GOT3 (cell line): ENCODE measurements around the gene LIFR.

Experiments used
- DNase-seq: peaks from one replicate; lab custom pipeline; 2025; ENCODE audit warnings: mixed read lengths; lab: John Stamatoyannopoulos, UW

The LIFR gene

DNA sequence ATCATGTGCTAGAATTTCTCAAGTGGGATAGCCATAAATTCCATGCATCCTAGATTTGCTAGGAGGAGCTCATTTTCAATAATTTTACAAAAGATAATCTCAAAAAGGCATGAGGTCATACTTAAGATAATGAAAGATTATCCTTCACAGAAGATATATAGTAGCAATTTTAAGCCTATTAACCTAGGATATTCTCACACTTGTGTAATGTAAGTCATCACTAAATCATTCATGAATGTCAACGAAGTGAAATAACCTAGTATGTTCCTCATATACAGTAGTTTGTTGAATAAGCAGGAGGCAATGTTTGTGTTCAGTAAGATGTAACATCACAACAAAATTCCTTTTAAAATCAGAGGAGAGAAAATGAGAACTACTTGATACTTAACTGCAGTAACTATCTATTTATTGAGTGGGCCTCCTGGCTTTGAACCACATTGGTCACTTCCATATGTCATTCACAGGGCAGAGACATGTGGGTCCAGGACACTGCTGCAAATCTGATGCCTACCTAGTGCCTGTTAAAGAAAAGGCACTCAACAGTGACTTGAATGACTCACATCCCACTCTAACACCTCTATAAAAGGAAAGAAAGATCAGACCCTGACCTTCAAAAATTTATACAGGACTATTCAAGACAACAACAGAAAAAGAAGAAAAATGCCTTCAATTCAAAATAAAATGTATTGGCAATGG, 8.2 kb downstream of the LIFR start:
- DNase-seq, result no peak

DNA sequence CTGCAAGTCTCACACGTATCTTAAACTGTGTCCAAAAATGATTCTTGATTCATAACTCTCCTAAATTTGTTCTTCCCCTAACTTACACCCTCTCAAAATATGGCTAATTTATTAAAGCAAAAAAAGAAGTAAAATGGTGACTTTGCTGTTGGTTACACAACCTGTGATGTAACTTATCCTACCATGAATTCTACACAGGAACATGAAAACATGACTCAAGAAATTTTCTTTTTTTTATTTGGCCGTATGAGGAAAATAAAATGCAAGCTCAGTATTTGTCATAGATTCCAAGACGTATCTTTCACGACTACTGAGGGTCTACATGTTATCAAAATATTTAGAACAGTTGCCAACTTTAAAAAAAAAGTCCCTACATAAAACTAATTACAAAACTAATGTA, 9.2 kb downstream of the LIFR start:
- DNase-seq, result no peak

DNA sequence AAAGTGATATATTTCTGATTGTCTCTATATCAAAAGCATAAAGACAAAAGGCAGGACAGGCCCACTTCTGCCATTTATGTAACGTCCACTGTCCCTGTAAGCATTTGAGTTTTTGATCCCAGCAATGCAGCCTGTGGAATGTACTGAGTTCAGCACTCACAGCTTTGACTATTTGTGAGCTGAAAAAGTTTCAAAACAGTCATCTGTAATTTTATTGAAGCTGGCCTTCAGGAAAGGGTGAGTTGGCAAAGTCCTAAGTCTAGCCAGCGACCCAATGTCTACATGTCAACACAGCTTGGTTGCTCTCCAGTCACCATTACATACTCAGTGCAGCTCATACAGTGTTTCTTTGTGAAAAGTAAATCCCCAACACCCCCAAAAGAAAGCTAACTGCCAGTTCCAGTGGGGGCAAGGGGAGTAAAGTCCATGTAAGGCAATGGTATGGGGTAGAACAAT, 9.7 kb downstream of the LIFR start:
- DNase-seq, result no peak

DNA sequence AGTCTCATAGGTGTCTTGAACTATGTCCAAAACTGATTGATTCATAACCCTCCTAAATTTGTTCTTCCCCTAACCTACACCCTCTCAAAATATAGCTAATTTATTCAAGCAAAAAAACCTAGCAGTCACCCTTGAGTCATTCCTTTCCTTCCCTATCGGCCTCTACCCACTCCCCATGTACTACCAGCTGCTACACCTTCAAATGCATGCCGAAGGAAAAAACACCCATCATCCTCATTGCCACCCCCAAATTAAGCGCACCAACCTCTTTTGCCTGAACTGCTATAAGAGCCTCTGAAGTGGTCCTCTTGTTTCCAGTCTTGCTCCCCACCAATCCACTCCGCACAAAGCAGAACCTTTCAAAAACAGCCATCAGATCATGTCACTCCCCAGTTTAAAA, 12.6 kb downstream of the LIFR start:
- no peak for DNase-seq

DNA sequence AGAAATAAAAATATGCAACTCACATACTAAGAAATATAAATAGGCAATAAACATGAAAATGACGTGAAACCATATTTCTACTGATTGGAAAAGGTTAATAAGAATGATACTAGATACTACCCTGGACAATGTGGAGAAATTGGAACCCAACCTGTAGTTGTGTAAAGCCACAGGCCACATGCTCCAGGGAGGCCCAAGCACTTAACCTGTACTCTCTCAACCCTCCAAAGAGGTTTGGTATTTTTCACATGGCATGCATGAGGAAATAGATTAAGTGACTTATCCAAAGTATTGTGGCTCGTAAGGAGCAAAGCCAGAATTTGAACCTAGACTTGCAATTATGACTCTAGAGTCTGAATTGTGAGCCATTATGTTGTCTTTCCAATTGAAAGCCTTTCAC, 13.4 kb downstream of the LIFR start:
- no peak for DNase-seq

DNA sequence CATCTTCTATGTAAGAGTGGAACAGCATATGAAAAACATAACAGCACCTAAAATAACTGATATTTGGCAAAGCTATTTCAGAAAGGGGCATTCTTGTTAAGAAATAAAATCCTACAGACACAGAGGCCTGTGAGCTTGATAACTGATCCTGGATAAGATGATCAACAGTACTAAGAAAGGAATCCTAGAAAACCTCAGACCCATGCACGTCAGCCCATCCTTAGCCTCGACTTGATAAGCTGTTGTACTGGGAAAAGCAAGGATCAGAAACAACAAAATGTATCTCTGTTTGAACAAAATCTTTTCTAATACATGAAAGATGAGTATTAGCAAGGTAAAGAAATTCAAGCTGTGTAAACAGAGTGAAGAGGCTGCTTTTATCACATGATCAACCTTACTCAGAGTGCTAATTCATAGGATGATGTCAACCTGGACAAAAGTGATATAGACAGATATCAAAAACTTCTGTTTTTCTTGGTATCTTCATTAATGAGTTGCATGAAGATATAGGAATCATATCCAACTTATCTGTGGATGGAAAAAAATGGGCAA, 15.2 kb downstream of the LIFR start:
- DNase-seq, result no peak

DNA sequence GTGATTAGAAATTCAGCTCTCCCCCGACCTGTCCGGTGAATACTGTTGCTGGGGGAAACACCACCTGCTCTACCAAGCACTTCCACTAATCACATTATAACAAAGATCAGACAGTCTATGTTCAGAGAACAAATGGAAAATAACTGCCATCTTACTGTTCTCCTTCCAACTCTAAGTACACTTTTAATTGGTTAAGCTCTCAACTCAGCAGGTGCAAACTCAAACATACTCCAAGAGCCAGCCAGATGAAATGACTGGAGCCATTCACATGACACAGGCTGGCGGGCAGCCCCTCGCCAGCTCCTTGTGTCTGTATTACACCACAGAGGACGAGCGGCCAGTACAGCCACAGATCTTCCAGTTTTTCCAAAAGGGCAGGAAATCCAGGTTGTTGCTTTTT, 16.1 kb downstream of the LIFR start:
- no peak for DNase-seq

DNA sequence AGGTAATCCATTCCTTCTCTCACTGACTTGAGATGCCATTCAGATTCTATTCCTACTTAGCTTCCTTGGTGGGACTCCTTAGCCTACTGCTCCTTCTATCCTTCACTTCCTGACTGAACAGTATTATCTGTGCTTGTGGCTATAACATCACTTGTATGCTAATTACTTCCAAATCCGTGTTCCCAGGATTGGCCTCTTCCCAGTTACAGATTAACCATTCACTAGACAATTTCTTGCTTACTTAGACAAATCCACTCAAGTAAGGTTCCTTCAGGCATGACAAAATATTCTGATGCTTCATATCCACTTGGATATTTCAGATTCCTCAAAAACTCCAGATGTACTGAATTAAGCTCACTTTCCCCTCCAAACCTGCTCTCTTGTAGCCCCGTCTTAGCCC, 18.3 kb downstream of the LIFR start:
- DNase-seq, result no peak

DNA sequence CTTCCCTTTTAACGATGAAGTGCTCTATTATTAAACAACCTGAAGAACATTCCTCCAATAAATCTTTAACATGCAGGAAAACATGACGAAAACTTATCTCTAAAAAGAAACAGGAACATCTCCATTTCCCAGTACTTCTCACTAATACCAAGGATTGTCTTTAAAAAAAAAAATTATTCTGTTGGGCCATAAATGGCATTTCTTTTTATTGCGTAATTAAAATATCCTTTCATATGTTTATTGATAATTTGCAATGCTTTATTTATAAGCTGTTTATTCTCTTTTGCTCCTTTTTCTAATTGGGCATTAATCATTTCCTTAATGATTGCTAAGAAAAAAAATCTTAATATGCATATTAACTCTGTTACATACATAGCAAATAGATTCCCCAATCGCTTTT, 18.9 kb downstream of the LIFR start:
- DNase-seq, result no peak

DNA sequence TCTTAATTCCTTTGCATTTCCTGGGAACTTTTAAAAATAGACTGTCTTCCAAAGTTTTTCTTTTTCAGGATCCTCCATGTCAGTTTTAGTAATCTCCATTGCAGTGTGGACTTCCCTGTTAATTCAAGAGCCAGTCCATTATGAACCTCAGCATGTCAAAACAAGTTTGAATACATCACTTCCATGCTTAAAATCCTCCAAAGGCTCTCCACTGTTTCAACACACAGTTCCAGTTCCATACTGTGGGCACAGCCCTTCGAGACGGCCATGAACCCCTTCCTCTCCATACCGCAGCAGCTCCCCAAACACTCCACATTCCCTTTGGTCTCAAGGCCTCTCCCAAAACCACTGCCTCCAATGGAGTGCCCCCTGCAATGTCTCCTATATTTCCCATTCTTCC, 19.5 kb downstream of the LIFR start:
- DNase-seq, result no peak

DNA sequence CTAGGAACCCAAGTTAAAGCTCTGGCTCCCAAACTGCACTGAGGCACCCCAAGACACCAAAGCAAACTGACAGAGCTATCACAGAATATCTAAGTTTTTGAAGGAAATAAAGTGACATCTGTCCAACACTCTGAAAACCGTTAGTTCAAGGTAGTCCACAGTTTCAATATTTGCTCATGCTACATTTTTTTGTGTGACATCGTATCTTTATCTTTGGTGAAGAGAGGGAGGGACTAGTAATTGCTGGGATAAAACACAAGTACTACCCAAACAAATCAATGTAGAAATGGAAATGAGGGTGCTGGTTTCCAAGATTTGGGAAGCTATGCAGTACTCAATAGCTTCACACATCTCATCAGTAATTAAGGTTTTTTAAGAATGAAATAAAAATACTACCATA, 20.6 kb downstream of the LIFR start:
- DNase-seq, result no peak

DNA sequence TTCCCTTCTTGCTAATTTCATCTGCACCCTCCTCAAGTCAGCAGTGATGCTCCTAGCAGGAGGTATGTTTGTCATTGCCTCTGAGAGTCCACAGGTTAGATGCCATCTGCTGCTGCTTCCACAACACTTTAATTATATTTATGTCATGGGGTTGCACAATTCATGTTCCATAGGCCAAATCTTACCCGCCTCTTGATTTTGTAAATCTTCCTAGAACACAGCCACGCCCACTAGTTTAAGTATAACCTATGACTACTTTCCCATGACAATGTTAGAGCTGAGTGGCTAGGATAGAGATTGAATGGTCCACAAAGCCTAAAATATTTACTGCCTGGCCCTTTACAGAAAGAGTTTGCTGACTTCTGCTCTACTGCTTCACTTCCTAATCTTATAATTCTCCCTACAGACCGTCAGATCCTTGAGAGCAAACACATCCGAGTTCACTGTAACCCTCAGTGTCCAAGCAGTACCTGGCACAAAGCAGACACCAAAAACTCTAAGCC, 21.1 kb downstream of the LIFR start:
- DNase-seq, result no peak

DNA sequence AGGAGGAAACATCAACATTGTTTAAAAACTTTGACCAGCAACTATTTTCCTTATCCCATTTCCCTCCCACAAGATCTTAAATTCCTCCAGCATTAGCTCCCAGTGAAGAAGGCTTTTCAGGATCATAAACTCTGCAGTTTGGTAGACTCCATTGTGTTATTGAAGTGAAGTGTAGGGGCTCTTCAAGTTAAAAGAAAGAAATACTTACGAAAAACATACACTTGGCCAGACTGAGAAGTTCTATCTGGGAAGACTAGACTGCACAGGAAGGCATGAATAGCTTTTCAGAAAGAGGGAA, 22.3 kb downstream of the LIFR start:
- no peak for DNase-seq

DNA sequence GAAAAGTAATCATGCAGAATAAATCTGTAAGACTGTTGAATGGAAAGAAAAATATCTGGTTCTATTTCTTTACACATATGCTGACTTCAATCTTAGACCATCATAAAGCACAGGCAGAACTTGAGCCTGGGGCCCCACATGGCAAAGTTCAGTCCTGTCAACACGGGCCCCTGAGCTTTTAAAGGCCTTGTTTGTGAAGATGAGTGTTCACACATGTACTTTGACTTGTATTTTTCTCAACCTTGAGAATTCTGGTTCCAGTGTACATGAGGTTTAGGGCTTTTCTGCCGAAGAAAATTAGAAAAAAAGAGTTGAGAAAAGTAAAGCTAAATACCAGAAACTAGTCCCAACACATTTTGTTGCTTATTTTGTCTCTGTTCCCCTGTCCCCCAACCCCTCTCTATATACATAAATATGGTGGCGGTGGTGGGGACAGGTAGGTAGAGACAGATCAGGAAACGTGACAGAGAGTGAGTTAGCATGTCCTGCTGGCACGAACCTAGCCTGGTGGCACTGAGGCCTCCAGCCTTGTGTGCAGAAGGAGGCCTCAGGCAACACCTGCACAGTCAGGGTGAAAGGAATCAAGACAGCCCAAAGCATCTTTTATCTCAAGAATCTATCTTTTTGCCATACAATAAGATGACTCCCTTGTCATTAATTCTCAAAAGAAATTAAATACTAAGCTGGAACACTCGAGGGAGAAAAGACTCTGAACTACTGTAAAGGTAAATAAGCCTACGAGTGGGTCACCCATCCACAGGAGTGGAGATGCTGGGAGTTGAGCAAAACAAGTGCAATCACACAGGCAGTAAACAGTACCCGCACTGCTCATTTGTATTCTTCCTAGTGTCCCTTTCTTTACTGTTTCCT, 22.9 kb downstream of the LIFR start:
- DNase-seq, result no peak

DNA sequence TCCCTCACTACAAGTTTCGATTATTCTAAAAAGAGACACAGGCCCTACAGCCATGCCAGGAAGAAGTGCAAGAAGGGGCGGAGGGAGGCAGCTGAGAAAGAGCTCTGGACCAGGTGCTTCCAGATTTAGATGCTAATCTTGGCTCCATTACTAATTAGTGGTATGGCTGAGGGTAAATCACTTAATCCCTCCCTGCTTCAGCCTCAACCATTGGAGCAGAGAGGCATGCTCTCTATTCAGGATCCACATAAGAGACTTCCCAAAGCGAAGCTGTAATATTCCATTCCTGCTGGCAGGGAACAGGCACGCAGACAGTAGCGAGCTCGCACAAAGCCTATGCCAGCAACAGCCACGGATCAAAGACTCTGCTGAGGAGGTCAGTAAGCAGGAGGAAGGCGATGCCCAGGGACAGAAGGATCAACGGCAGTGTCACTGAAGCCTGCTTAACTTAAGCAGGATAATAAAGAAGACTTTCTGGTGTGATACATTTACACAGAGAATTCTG, 24.2 kb downstream of the LIFR start:
- DNase-seq, result no peak

DNA sequence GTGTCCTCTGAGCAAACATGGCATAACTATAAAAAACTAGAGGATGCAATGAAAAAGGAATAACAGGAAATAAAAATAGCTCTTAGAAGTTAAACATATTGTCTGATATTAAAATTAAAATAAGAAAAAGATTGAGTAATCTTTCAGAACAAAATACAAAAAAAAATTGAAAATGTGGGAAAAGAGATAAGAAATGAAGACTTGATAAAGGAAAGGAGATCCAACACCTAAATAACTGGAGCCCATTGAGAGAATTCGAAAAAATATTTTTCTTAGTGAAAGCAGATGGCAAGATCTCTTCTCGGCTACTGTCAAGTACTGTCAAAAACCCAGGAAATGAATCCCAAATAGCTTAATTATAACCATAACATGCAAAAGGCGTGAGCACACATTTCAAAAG, 24.9 kb downstream of the LIFR start:
- DNase-seq, result no peak

DNA sequence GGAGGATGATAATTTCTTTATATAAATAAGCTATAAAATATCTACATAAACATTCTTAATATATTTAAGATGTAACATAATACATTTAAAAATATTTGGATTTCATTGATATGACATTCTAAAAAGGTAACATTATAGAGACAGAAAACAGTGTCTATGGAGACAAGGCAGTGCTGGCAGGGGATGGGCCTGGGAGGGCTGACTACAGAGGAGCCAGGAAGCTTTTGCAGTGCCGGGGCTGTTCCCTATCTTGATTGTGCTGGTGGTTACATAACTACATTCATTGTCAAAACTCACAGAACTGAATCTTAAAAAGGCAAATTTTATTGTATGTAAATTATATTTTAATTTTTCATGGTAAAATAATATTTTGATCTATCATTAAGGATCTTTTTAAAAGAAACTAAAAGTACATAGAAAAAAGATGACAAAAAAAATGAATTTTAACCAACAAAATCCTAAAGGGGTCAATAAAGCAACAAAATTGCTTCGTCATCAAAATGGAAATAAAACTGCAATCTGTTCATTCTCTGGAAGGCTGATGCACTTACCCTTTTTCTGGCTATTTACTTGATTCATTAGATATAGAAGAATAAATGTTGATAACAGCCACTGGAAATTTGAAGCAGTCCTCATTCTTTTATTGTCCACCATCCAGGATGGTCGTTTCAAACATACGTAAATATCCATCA, 26.3 kb downstream of the LIFR start:
- no peak for DNase-seq

DNA sequence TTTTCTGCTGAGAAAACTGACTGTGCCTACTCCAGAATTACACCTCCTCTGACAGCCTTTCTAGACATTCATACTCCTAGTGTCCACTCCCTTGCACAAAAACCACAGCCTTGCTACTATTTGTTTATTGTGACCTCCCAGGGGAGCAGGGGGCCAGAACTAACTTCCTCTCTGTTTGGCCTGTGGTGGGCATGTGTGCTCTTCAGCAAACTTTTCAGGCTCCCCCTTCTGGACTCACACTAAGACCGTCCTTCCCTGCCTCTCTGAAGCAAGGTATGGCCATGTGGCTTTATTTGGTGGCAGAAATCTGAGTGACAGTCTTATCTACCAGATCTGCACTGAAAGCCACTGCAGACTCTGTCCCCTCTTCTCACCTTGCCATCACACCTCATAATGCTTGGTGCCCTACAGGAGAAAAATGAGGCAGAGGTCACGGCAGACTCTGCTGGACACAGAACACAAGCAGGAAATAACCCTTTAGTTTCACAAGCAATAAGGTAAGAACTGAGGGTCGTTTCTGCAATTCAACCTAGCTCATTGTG, 28.2 kb downstream of the LIFR start:
- no peak for DNase-seq

DNA sequence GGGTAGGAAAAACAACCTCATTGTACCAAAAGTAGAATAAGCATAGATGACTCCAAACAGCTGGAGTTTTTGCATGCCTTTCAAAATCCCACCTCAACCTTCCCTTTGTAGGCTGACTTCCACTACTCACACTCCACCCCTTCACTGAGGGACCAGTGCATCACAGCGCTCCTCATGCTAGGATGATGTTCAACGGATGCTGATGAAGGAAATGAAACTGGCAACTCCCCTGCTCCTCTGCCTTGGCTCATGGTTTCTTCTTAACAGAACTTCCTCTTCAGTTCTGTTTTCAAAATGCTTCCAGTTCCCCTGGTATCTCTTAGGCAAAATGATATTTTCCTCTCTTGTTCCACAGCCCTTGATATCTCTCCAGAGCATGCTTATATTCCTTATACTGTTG, 29.0 kb downstream of the LIFR start:
- no peak for DNase-seq

DNA sequence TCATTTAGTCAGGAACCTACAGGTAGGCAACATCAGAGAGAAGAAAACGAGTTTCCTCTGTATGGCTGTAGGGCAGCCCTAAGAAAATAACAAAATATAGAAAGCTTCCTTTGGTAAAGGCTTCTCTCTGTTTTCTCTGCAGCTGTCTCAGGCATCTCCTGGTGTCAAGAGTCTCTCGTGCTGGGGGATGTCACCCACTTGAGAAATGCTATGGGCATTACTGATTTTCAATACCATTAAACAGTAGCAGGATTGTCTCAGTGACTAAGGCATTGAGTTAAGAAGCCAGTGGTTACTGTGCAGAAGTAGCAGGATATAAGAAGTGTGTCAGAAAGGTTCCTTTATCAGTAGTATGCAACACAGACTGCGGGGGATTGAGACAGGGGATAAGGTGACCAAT, 32.4 kb downstream of the LIFR start:
- no peak for DNase-seq

DNA sequence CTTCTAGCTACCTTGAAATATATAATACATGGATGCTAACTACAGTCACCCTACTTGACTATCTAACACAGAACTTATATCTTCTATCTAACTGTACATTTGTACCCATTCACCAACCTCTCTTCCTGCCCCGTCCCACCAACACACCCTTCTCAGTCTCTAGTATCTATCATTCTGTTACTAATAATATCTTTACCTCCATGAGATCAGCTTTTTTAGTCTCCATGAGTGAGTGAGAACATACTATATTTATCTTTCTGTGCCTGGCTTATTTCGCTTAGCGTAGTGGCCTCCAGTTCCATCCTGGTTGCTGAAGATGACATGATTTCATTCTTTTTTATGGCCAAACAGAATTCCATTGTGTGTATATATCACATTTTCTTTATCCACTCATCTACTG, 37.0 kb downstream of the LIFR start:
- DNase-seq, result no peak

DNA sequence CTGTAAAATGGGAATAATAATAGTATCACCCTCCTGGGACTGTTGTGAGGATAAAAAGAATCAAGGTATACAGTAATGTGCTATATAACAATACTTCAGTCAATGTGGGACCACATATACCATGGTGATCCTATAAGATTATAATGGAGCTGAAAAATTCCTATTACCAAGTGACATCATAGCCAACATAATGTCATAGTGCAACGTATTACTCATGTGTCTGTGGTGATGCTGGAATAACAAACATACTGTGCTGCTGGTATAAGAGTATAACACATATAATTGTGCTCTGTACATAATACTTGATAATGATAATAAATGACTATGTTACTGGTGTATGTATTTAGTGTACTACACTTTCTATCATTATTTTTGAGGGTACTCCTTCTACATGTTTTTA, 38.1 kb downstream of the LIFR start:
- no peak for DNase-seq
